Left ventricle myocardium superior (tissue), 1 donor: Measurements from ENCODE around the gene FAF1. TPM values are rescaled to one million over a fixed set of nuclear protein-coding genes. Genes with fewer than 3 reads are reported as not detected.
"Not testable (repeated sequence)": the region's sequence is repeated elsewhere in the genome, so short reads cannot be mapped to it uniquely, and the experiment has no call there.

Experiments used
- ATAC-seq: fragments of 200-7000 bp; cut with Tn5 transposase; one replicate; pipeline ENCODE4 v1.9.1; 2020; ENCODE audit warnings: mild to moderate bottlenecking, moderate library complexity
- DNase-seq: peaks from one replicate; pipeline ENCODE4 v3.0.0-alpha.2; 2020
- intact Hi-C: fragments of 100-400 bp; cut with micrococcal nuclease; formaldehyde crosslinking; loops from one replicate; pipeline ENCODE4 v1.11.0; 2022
- total RNA-seq: library from RNA; stranded (reverse); fragmentation: NEBNext Ultra II Directional; extraction: Animal tissue kit (Norgen Biotek cat#: 25700); gene quantifications from one replicate; pipeline ENCODE4 v1.2.1, GENCODE V29; 2021
- donor health status: DM: no; HTN: yes; CAD: no; lungs with severe emphysema.

Gene FAF1
- total RNA-seq, 1 donor from 2014 or later: 99.2 TPM

DNA sequence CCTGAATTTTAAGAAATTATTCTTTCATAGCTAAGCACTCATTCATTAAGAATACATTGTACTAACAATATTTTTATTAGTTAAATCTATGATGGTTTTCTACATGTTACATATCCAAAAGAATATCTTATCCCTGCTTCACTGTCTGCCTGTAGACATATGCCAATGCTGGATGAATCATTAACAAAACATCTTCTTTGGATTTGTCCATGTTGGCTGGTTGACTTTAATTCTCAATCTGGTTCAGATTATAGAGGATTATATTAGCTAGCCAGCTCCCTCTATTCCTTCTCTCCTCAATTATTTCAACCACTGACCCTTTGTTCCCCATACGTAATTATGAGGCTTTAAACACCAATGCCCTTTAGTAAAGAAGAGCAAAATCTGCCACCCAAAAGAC is 398.0 kb downstream of the FAF1 start:
- no peak for ATAC-seq
- no peak for DNase-seq
- intact Hi-C loops: no loop called here

DNA sequence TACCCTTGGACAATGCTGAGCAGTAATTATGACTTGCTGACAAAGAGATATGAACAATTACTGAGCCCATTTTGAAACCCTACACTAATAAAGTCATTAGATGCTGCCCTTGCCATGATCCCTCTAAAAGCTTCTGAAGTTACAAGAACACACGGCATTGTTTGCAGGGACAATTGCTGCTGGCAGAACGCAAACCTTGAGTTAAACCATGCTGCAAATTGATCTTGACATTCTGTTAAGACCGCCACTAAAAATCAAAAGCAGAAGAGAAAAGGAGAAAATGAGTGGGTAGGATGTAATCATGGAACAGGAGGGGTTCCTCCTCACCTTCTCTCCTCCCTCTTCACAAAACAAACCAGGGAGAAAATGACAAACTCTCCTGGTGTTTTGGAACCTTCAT is 400.6 kb downstream of the FAF1 start:
- intact Hi-C loops: no loop called here
- DNase-seq (no peak), ATAC-seq (no peak)

DNA sequence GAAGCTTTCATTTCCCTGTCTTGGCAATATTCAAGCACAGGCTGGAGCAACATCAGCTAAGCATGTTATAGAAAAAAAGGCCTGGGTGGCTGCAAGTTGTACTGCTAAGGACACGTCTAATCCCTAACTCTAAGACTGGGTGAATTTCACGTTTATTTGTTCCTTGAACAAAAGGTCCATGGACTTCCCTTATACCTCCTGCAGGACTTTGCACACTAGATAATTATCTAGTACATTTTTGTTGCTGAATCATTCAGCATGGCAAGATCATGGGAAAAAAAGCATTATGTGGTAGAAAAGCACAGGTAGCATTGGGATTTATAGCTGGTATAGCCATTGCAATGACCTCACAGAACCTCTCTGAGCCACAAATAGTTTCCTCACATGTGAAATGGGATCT is 406.1 kb downstream of the FAF1 start:
- no peak for DNase-seq
- intact Hi-C loops: no loop called here
- no peak for ATAC-seq

DNA sequence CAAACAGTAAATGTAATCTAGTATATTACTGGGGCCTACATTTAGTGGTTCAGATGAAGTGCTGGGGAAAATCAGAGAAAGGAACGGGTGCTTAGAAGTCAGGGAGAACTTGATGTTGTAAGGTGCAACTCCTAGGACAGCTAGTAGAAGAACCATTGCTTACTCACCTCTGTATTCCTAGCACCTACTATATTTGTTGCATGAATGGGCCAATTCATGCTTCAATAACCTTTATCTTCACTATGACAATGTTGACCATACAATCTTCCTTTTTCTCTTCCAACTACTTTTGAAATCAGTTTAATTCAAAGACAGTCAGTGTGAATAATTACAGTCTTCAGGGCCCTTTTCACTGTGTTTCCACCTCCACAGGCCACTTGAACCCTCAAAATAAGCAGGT is 411.8 kb downstream of the FAF1 start:
- ATAC-seq: no peak
- intact Hi-C loops: no loop called here
- DNase-seq: no peak

DNA sequence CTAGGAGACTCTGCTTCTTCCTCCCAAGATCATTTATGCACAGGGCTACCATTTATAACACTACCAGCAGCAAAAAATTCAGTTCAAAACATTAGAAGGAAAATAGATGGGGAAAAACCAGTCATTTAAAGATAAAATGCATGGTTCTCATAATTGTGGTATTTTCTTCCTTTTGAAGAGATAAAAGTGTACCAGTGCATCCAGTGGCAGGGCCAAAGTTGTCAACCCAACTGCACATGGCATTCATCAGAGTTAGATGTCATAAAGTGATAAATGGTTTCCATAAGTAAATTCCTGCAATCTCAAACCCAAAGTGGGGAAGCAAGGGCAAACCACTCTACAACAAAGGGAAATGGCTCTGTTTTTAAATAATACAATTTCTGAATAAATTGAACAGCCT is 417.7 kb downstream of the FAF1 start:
- intact Hi-C loops: no loop called here
- ATAC-seq: no peak
- no peak for DNase-seq

DNA sequence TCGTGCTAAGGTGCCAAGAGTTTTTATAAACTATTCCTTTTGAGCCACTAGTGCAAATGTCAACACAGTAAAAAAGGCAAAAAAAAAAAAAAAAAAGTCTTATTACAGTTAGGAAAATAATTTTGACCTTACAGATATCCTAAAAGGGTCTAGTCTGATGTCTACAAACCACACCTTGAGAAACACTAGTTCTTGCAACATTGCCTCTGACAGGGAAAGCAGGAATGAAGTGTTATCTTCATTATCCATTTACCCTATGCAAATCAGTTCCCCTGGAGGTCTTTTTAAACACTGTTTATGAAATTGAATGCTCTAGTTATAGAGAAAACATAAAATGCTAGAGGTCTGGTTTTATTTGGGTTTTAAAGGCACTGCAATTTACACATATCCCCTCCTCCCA is 421.6 kb downstream of the FAF1 start:
- ATAC-seq (no peak), DNase-seq (no peak)
- intact Hi-C loops: no loop called here

DNA sequence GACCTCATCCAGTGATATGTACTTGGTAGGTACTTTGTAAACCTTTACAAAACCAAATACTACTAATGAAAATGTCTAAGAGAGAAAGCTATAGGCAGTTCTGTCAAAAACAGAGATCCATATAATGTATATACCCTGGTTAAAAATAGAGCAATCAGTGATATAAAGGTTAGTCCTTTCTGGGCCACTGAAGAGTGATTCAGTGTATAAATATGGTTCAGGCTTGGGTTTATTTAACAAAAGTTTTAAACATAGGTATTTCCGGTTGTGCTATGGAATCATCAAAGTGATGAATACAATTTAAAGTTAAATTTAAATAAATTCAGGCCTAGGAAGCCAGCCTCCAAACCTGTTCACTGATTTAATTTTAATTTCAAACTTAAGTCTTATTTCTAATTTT is 428.5 kb downstream of the FAF1 start:
- intact Hi-C loops: no loop called here
- DNase-seq (no peak), ATAC-seq (no peak)

DNA sequence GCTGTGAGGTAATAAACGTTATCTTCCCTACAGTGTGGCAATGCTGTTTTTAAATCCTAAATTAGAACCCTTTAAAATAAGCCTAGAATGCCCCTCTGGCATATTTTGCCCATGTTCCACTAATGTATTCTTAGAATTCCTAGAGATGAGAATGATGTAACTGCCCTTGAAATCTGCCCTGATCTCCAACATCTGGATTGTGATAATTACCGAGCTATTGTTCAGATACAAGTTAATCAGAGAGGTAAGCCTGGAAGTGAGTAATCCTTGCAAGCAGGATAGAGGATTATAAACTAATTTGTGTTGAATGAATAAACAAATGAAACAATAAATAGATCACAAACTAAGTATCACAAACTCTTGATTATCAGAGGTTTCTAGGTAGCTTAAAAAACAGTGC is 429.0 kb downstream of the FAF1 start:
- DNase-seq (no peak), ATAC-seq (no peak)
- intact Hi-C loops: no loop called here

DNA sequence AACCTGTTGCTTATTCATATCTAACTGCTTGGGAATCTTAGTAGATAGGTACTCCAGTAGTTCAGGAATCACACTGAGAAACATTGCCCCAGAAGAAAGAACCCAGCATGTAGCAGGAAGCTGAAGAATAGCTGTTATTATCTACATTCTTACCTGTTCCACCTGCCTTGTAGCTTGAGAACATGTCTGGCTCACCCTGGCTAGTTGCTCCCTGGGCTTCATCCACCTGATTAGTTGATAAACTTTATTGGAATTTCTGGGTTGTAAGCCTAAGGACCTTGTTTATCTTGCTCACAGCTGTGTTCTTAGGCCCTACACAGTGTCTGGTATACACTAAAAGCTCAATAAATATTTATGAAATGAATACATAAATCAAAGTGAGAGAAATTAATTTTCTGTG is 430.6 kb downstream of the FAF1 start:
- intact Hi-C loops: no loop called here
- DNase-seq (no peak), ATAC-seq (no peak)

DNA sequence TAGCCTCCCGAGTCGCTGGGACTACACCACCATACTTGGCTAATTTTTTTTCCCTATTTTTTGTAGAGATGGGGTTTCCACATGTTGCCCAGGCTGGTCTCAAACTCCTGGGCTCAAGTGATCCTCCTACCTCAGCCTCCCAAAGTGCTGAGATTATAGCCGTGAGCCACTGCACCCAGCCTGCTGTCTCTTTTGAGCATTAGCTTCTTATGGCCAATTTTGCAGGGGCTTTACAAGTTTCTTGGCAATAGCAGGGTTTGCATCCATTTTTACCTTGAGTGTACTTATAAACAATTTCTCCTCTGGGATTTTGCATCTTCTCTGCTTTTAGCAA is 432.1 kb downstream of the FAF1 start:
- ATAC-seq, intact Hi-C loops, DNase-seq: not testable (repeated sequence)

DNA sequence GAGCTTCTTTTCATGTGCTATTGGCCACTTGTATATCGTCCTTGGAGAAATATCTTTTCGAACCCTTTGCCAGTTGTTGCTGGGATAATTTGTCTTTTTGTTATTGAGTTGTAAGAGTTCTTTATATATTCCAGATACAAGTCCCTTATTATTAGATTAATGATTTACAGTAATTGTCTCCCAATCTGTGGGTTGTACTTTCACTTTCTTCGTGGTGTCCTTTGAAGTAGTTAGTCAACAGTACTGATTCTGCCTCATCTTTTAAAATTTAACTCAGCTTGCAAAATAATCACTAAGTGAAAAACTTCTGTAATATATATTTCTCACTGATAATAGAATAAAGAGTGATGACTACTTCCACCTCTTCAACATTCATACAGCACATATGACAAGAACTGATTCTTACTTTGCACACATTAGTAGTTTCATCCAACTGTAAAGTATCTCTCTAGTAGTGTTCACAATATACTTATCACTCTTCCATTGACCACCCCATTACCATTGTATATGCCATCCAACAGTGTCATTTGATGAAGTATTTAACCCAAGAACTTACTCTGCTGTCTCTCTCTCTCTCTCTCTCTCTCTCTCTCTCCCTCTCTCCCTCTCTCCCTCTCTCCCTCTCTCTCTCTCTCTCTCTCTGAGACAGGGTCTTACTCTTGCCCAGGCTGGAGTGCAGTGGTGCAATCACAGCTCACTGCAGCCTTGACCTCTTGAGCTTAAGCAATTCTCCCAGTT is 432.6 kb downstream of the FAF1 start:
- intact Hi-C loops: no loop called here
- no peak for DNase-seq
- no peak for ATAC-seq

DNA sequence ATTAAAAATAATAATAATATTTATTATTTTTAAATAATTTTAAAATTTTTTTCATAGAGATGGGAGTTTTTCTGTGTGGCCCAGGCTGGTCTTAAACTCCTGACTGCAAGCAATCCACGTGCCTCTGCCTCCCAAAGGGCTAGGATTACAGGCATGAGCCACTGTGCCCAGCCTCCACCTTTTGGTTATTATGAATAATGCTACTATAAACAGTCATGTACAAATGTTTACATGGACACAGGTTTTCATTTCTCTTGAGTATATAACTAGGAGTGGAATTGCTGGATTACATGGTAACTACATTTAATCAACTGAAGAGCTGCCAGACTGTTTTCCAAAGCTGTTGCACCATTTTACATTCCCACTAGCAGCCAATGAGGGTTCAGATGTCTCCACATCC is 433.6 kb downstream of the FAF1 start:
- intact Hi-C loops: no loop called here
- DNase-seq (no peak), ATAC-seq (no peak)

DNA sequence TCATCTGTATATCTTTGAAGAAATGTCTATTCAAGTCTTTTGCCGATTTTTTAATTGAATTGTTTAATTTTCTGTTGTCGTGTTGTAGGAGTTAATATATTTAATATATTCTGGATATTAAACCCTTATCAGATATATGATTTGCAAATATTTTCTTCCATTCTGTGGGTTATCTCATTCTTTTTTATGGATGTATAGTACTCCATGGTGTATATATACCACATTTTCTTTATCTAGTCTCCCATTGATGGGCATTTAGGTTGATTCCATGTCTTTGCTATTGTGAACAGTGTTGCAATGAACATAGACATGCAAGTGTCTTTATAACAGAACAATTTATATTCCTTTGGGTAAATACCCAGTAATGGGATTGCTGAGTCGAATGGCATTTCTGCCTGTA is 436.5 kb downstream of the FAF1 start:
- DNase-seq (no peak), ATAC-seq (no peak)
- intact Hi-C loops: no loop called here

DNA sequence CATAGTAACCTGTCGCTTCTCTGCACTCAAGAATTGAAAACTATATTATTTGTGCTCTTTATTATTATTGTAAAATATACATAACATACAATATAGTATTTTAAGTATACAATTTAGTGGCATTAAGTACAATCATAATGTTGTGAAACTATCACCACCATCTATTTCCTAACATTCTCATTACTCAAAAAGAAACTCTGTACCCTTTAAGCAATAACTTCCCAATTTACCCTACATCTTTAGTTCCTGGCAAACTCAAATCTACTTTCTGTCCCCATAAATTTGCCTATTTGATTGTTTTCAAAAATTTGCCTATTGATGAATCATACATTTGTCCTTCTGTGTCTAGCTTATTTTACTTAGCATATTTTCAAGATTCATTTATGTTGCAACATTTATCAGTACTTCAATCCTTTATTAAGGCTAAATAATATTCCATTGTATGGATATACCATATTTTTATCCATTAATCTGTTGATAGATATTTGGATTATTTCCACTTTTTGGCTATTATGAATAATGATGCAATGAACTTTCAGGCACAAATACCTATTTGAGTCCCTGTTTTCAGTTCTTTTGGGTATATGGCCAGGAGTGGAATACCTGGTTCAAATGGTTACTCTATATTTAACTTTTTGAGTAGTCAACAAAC is 437.2 kb downstream of the FAF1 start:
- no peak for DNase-seq
- intact Hi-C loops: no loop called here
- no peak for ATAC-seq

DNA sequence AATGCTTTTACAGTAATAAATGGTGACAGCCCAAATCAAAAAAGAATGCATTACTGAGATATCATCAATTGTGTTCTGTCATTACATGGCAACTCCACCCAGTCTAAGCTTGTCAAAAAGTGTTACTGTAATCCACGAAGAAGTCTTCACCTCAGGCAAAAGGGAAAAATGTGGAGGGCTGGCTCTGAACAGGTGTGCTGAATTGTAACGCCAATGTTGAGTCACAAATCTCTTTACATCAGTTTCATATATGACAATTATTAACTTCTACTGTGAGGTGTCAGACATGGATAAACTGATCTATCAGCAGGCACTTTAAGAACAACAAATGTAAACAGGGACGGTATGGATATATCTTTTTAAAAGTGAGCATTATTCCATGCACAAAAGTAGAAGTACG is 438.4 kb downstream of the FAF1 start:
- ATAC-seq (no peak), DNase-seq (no peak)
- intact Hi-C loops: no loop called here

DNA sequence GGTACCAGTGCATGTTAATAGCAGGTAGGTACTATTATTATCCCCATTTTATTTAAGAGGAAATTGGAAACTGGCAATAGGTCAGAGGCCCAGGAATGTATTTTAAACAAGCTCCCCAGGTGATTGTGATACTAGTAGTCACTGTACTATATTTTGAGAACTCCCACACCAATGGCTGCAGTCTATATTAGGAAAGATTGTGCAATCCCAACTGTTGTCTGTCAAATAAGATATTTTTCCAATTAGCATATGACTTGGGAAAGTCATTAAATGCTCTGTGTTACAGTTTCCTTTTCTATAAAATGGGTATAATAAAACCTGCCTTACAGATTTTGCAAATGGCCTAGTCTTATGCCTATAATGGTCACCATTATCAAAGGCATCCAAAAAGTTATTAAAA is 442.6 kb downstream of the FAF1 start:
- DNase-seq: no peak
- intact Hi-C loops: no loop called here
- no peak for ATAC-seq

DNA sequence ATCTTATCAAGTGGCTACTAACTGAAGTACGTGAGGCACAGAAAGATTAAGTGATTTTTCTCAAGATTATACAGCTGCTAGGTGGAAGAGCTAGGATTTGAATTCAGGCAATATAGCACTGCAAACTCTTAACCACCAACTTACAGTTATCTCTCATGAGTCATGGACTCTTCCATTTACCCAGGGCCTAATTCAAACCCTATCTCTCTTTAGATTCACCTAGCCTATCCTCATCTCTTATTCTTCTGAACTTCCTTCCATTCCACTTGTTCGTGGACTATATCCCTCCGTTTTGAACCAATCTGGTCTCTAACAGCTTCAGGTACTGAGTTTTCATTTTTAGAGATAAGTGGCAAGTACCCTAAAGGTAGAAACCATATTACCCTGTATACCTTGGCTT is 444.0 kb downstream of the FAF1 start:
- intact Hi-C loops: no loop called here
- DNase-seq: no peak
- no peak for ATAC-seq

DNA sequence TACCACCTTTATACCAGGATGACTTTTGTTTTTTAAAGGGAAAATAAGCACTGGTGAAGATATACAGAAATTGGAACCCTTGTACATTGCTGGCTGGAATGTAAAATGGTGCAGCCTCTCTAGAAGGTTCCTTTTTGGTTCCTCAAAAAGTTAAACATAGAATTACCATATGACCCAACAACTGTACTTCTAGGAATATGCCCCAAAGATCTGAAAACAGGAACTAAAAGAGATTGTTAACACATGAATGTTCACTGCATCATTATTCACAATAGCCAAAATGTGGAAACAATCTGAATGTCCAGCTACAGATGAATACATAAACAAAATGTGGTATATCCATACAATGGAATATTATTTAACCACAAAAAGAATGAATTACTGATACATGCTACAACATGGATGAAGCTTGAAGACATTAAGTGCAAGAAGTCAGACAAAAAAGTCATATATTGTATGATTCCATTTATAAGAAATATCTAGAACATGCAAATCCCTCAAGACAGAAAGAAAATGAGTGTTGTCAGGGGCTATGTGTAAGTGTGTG is 452.0 kb downstream of the FAF1 start:
- intact Hi-C loops: no loop called here
- no peak for ATAC-seq
- no peak for DNase-seq

DNA sequence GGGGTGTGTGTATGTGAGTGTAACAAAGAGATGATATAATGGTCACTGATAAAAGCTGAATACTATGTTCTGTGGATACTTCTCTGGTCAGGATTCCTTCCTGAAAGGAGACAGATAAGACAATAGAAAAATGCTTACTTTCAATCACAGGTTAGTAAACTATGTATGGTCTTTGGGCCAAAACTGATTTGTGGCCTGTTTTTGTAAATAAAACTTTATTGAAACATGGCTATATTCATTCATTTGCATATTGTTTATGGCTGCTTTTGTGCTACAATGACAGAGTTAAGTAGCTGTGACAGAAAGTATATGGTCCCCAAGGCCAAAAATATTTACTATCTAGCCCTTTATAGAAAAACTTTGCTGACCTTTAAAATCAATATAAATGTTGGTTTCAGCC is 454.6 kb downstream of the FAF1 start:
- no peak for DNase-seq
- no peak for ATAC-seq
- intact Hi-C loops: no loop called here

DNA sequence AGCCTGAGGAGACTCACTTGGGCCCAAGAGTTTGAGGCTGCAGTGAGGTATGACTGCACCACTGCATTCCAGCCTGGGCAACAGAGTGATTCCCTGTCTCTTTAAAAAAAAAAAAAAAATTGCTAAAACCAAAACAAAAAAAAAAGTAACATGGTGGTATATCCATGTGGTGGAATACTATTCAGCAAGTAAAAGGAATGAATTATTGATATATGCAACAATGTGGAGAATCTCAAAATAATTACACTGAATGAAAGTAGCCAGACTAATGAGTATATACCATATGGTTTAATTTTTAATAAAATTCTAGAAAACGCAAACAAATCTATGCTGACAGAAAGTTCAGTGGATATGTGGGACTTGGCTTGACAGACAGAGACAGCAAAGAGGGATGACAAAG is 456.6 kb downstream of the FAF1 start:
- intact Hi-C loops: no loop called here
- DNase-seq: no peak
- no peak for ATAC-seq

DNA sequence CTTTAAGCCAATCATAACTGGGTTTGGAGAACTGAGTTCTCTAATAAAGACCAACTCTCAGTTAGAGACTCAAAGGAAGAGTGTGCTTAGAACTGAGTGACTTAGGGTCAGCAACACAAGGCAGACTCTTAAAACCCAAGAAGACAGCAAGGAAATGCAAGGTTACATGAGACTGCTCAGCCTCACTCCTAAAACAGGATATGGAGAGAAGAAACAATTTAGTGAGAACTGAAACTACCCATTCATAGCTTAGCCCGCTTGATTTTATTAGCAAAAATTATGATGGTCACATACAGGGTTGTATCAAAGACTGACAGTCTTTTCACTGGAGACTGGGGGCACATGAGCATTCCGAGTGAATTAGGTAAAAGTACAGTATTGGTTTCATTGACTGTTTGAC is 457.9 kb downstream of the FAF1 start:
- intact Hi-C loops: no loop called here
- ATAC-seq (no peak), DNase-seq (no peak)
